ENCODE measurements around the gene IGF2BP3.

- TF ChIP-seq CTCF (IDR thresholded peaks at IDR 0.05) (no peak), POLR2A (IDR thresholded peaks at IDR 0.05) (no peak)
Observed at GRCh38 chr7:23369100-23369499, 101.2 kb downstream of the IGF2BP3 start.
